ENCODE data around the gene DHX35. TPM values are rescaled to one million over a fixed set of nuclear protein-coding genes. Genes with fewer than 3 reads are reported as not detected.

The DHX35 gene
- total and polyA plus RNA-seq, 8 donors = 4.7 to 33.8 (median 8.8) TPM

DNA sequence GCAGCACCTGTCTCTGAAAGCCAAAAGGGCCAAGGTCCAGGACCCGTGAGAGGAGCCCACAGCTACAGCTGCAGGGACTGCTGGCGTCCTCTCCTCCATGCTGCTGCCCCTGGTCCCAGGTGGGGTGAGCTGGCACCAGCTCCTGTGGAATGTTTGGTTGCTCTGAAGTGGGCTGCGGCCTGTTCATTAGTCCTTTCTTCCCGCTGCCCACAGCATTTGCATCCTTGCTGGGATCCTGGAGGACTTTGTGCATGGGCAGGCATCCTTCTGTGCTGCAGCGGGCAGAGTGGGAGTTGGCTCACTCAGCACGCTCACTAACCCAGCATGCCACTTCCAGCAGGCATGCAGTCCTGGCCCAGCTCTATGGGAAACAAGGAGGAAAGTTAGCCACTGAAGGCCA is 76.4 kb downstream of the DHX35 start:
- peak overlapping the region in 3 of 5 donors; percentile 36 to 83 (median 75) for H3K27ac ChIP-seq
- H3K36me3 ChIP-seq = peaks cover 45 to 100% (median 96%) of the 10 kb centered on the region in 4 donors
- H3K9me3 ChIP-seq = no peaks in the 10 kb centered on the region
- intact Hi-C loops (cut with DNase I; ENCODE audit: low total_unique reads) = no loop called here
- 75 to 99% (median 95%) methylated on average over 4 to 6 of the region's 6 CpGs for WGBS, 5 donors
- H3K27me3 ChIP-seq = no peaks in the 10 kb centered on the region
- H3K4me1 ChIP-seq = peaks cover 0 to 7% (median 0%) of the 10 kb centered on the region in 4 donors
- no peak for TF ChIP-seq POLR2AphosphoS5 (IDR thresholded peaks at IDR 0.05)
- no peak for TF ChIP-seq POLR2A (IDR thresholded peaks at IDR 0.05)
- no peak for TF ChIP-seq EP300 (IDR thresholded peaks at IDR 0.05)
- TF ChIP-seq, protein P1, sequence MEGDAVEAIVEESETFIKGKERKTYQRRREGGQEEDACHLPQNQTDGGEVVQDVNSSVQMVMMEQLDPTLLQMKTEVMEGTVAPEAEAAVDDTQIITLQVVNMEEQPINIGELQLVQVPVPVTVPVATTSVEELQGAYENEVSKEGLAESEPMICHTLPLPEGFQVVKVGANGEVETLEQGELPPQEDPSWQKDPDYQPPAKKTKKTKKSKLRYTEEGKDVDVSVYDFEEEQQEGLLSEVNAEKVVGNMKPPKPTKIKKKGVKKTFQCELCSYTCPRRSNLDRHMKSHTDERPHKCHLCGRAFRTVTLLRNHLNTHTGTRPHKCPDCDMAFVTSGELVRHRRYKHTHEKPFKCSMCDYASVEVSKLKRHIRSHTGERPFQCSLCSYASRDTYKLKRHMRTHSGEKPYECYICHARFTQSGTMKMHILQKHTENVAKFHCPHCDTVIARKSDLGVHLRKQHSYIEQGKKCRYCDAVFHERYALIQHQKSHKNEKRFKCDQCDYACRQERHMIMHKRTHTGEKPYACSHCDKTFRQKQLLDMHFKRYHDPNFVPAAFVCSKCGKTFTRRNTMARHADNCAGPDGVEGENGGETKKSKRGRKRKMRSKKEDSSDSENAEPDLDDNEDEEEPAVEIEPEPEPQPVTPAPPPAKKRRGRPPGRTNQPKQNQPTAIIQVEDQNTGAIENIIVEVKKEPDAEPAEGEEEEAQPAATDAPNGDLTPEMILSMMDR (IDR thresholded peaks at IDR 0.05) = no peak
- DNase-seq = no peak
- no peak overlapping the region for H3K4me3 ChIP-seq

DNA sequence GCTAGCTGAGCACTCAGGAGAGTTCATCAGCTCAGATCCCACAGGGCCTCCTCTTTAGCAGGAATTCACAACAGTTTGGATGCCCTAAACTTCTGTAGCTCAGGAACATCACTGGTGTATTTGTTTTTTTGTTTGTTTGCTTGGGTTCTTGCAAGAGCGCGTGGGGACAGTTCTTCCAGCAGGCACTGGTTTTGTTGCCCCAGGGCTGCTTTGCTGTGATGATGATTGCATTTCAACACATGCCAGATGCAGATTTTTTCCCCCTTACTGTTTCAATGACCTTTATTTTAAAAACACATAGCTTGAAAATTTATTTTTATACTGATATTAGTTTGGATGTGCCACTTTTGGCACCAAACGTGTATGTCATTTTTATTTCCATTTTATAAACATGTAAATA is 77.1 kb downstream of the DHX35 start:
- TF ChIP-seq EP300 (IDR thresholded peaks at IDR 0.05) (no peak), POLR2A (IDR thresholded peaks at IDR 0.05) (no peak), POLR2AphosphoS5 (IDR thresholded peaks at IDR 0.05) (no peak)
- TF ChIP-seq, protein P1 (IDR thresholded peaks at IDR 0.05) = no peak
- peaks cover 38 to 96% (median 93%) of the 10 kb centered on the region in 4 donors for H3K36me3 ChIP-seq

DNA sequence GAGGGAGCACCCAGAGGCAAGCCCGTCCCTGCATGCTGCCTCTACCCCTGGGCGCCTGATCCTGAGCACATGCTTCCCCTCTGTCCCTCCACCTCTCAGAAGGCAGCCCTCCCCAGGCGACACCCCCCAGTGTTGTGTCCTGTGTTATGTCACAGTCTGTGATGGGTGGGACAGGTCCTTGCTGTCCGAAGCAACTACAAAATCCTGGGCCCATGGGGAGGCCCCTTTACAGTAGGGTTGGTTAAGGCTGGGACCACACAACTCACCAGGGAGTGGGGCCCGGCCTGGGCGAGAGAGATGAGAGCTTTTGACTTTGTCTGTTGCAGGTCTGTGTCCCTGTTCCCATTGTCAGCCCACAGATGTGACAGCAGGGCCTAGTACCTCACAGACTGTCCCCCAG is 78.0 kb downstream of the DHX35 start:
- 92 to 95% (median 94%) methylated on average over 3 to 6 of the region's 6 CpGs for WGBS, 5 donors
- Histone ChIP-seq H3K36me3 (peaks cover 33 to 88% (median 87%) of the 10 kb centered on the region in 4 donors), H3K4me1 (peaks cover 0 to 7% (median 0%) of the 10 kb centered on the region in 4 donors), H3K27ac (peak overlapping the region in 2 of 5 donors; percentile 53 to 75), H3K4me3 (no peak overlapping the region), H3K27me3 (no peaks in the 10 kb centered on the region), H3K9me3 (no peaks in the 10 kb centered on the region)
- DNase-seq = no peak
- intact Hi-C loops (cut with DNase I; ENCODE audit: low total_unique reads) = no loop called here
- no peak for TF ChIP-seq POLR2AphosphoS5 (IDR thresholded peaks at IDR 0.05)

More for the DNA sequence above, 77.1 kb downstream of the DHX35 start:
- H3K27ac ChIP-seq = peak overlapping the region in 2 of 5 donors; percentile 75 to 83
- no peak overlapping the region for H3K4me3 ChIP-seq
- intact Hi-C loops (cut with DNase I; ENCODE audit: low total_unique reads) = no loop called here
- no peaks in the 10 kb centered on the region for H3K9me3 ChIP-seq
- H3K27me3 ChIP-seq = no peaks in the 10 kb centered on the region
- H3K4me1 ChIP-seq = peaks cover 0 to 7% (median 0%) of the 10 kb centered on the region in 4 donors
- WGBS, 5 donors = 87 to 95% (median 93%) methylated on average over 3 of the region's 3 CpGs
- no peak for DNase-seq

DNA sequence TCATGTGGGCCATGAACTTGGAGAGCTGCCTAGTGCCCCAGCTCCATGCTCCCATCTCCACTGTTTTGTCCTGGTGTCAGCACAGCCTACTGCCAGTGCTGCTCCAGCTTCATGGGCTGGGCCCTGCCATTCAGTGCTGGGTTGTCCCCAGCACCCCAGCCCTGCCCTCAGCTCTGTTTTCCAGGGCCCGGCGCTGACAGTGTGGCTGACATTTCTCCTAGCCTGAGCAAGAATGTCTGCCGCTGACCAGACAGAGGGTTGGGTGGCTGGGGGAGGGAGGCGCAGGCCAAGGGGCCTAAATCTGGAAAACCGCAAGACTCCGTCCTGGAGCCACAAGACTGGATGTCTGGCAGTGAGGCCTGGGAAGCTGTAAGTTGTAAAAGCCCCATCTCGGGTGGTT is 78.9 kb downstream of the DHX35 start:
- 92 to 99% (median 95%) methylated on average over 7 of the region's 7 CpGs for WGBS, 5 donors
- intact Hi-C loops (cut with DNase I; ENCODE audit: low total_unique reads) = no loop called here
- Histone ChIP-seq H3K9me3 (no peaks in the 10 kb centered on the region), H3K27me3 (no peaks in the 10 kb centered on the region), H3K27ac (peak overlapping the region in 2 of 5 donors; percentile 53 to 75), H3K36me3 (peaks cover 27 to 78% (median 77%) of the 10 kb centered on the region in 4 donors), H3K4me1 (no peaks in the 10 kb centered on the region), H3K4me3 (no peak overlapping the region)
- TF ChIP-seq EP300 (IDR thresholded peaks at IDR 0.05) (no peak), POLR2AphosphoS5 (IDR thresholded peaks at IDR 0.05) (no peak), POLR2A (IDR thresholded peaks at IDR 0.05) (no peak)
- TF ChIP-seq, protein P1 (IDR thresholded peaks at IDR 0.05) = no peak
- DNase-seq = no peak

Measured in stomach (tissue), 9 donors.